A549 (cell line): ENCODE data around the gene FCHSD1. TPM values are rescaled to one million over a fixed set of nuclear protein-coding genes. Genes with fewer than 3 reads are reported as not detected.

Source experiments
- ATAC-seq, 2 experiments: fragments of 200-7000 bp in 1 of 2; fragments of >200 bp in 1 of 2; cut with Nextera tagmentation in 1 of 2; cut with Tn5 transposase in 1 of 2; 3 replicates each; pipeline versions ENCODE4 v1.8.0 to v1.9.1; 2018 to 2020; ENCODE audit warnings: mild to moderate bottlenecking in 1 of 2, moderate library complexity in 1 of 2
- CTCF ChIA-PET: fragments of 300-600 bp; sonication (Branson Sonifier 250); formaldehyde crosslinking; extraction: SDS; loops from one replicate; lab custom pipeline; 2021; ENCODE audit warnings: antibody characterized with exemption, inconsistent platforms; lab: Yijun Ruan, JAX
- POLR2A ChIA-PET: fragments of 350-600 bp; formaldehyde crosslinking; extraction: SDS; loops from one replicate; lab custom pipeline; 2021; ENCODE audit warnings: antibody characterized with exemption, inconsistent platforms; lab: Yijun Ruan, JAX
- DNase-seq, 2 experiments: peaks; one replicate each; pipeline versions ENCODE4 v3.0.0 to v3.0.0-alpha.2; 2011 to 2016; ENCODE audit warnings: low read depth in 1 of 2, low spot score in 1 of 2
- FAIRE-seq: peaks from 2 replicates; lab custom pipeline; 2011; peaks lifted over from hg19 to GRCh38; lab: Jason Lieb, UNC
- H3K27ac ChIP-seq, 2 experiments: fragments of >200 bp; sonication (Bioruptor Twin); formaldehyde crosslinking; 3 replicates each; pipeline ENCODE4 v1.5.1; 2016 to 2017
- H3K4me1 ChIP-seq: fragments of >200 bp; sonication (Bioruptor Twin); formaldehyde crosslinking; 3 replicates; pipeline ENCODE4 v1.6.1; 2016
- H3K4me2 ChIP-seq: fragments of >200 bp; sonication (Bioruptor Twin); formaldehyde crosslinking; 3 replicates; pipeline ENCODE4 v1.6.1; 2016
- H3K4me3 ChIP-seq: fragments of >200 bp; sonication (Bioruptor Twin); formaldehyde crosslinking; 3 replicates; pipeline ENCODE4 v1.5.1; 2016
- H3K9me3 ChIP-seq: fragments of >200 bp; sonication (Bioruptor Twin); formaldehyde crosslinking; 3 replicates; pipeline ENCODE4 v1.6.1; 2016
- ATOH8 ChIP-seq: fragments of 250-450 bp; sonication (Bioruptor Pico); IDR thresholded peaks from 2 replicates; pipeline ENCODE4 v1.5.0; 2020; ENCODE audit warnings: low read depth, mild to moderate bottlenecking, moderate library complexity
- BHLHE40 ChIP-seq: IDR thresholded peaks from 2 replicates; pipeline ENCODE4 v1.6.1; 2012; ENCODE audit warnings: low read depth, low read length, inconsistent platforms
- CBX2 ChIP-seq: fragments of 200-600 bp; sonication (generic); IDR thresholded peaks from 2 replicates; pipeline ENCODE4 v1.6.1; 2016; ENCODE audit warnings: low read depth, mild to moderate bottlenecking, borderline replicate concordance
- EHF ChIP-seq: fragments of 250-450 bp; sonication (Bioruptor Pico); IDR thresholded peaks from 2 replicates; pipeline ENCODE4 v1.5.0; 2020; ENCODE audit warnings: mild to moderate bottlenecking
- ESRRA ChIP-seq: fragments of 150-350 bp; IDR thresholded peaks from 2 replicates; pipeline ENCODE4 v1.6.1; 2014; ENCODE audit warnings: mild to moderate bottlenecking, low read length, borderline replicate concordance
- FOSL2 ChIP-seq, 2 experiments: fragments of 450-650 bp in 1 of 2; fragments of >200 bp in 1 of 2; sonication (Bioruptor Twin) in 1 of 2; formaldehyde crosslinking; IDR thresholded peaks; 2 replicates each; pipeline versions ENCODE4 v1.5.0 to v1.6.1; 2016 to 2020; ENCODE audit warnings: mild to moderate bottlenecking in 1 of 2, moderate library complexity in 1 of 2
- FOXS1 ChIP-seq: fragments of 250-450 bp; sonication (Bioruptor Pico); IDR thresholded peaks from 2 replicates; pipeline ENCODE4 v1.5.0; 2020; ENCODE audit warnings: mild to moderate bottlenecking, moderate library complexity
- HDAC2 ChIP-seq: fragments of 200-600 bp; sonication (generic); IDR thresholded peaks from 2 replicates; pipeline ENCODE4 v1.6.1; 2016
- HEYL ChIP-seq: fragments of 250-450 bp; sonication (Bioruptor Pico); IDR thresholded peaks from 2 replicates; pipeline ENCODE4 v1.8.0; 2021; ENCODE audit warnings: mild to moderate bottlenecking, moderate library complexity
- HMGXB4 ChIP-seq: fragments of 250-450 bp; sonication (Bioruptor Pico); IDR thresholded peaks from 2 replicates; pipeline ENCODE4 v1.5.0; 2021; ENCODE audit warnings: mild to moderate bottlenecking, moderate library complexity, borderline replicate concordance
- HOXB13 ChIP-seq: fragments of 250-450 bp; sonication (Bioruptor Pico); IDR thresholded peaks from 2 replicates; pipeline ENCODE4 v1.5.0; 2020; ENCODE audit warnings: low read depth, mild to moderate bottlenecking, moderate library complexity
- NFE2L2 ChIP-seq: fragments of 150-350 bp; conservative IDR thresholded peaks from 2 replicates; pipeline ENCODE4 v1.6.1; 2014; ENCODE audit warnings: low read length
- RARB ChIP-seq: fragments of 250-450 bp; sonication (Bioruptor Pico); IDR thresholded peaks from 2 replicates; pipeline ENCODE4 v1.8.0; 2021; ENCODE audit warnings: mild to moderate bottlenecking, moderate library complexity
- RCOR1 ChIP-seq: fragments of 150-350 bp; IDR thresholded peaks from 2 replicates; pipeline ENCODE4 v1.6.1; 2014; ENCODE audit warnings: antibody characterized with exemption, low read length, low read depth
- REST ChIP-seq: fragments of 200-600 bp; sonication (generic); IDR thresholded peaks from 2 replicates; pipeline ENCODE4 v1.6.1; 2016; ENCODE audit warnings: antibody characterized with exemption, mild to moderate bottlenecking, moderate library complexity
- SMC3 ChIP-seq: fragments of >200 bp; sonication (Bioruptor Twin); formaldehyde crosslinking; IDR thresholded peaks from 3 replicates; pipeline ENCODE4 v1.6.1; 2018; ENCODE audit warnings: inconsistent platforms
- TFCP2L1 ChIP-seq: fragments of 250-450 bp; sonication (Bioruptor Pico); IDR thresholded peaks from 2 replicates; pipeline ENCODE4 v1.5.0; 2021; ENCODE audit warnings: mild to moderate bottlenecking
- ZC3H11A ChIP-seq: fragments of 450-650 bp; IDR thresholded peaks from 2 replicates; pipeline ENCODE4 v1.6.1; 2014; ENCODE audit warnings: antibody characterized with exemption, mild to moderate bottlenecking
- WGBS: methylation state at CpG from one replicate; pipeline ENCODE4 v1.1.6; 2017; ENCODE audit errors: missing lambda C conversion rate; 5-methylcytosine and 5-hydroxymethylcytosine counted together
- polyA plus RNA-seq, 4 experiments: library from polyadenylated mRNA; depleted of rRNA in 3 of 4; stranded (reverse); fragments of >200 nt; fragmentation: RNase III in 1 of 4; extraction: RNeasy Plus Mini Kit Qiagen cat#74134 plus additional on column Dnase treatment in 1 of 4; gene quantifications; 2 replicates in 3 of 4; 3 replicates in 1 of 4; pipeline ENCODE4 v1.2.3, GENCODE V29; 2011 to 2017

FCHSD1 gene
- polyA plus RNA-seq, 2 of the 4 experiments (the other 2 are of a cell fraction): 12.2 to 14.5 TPM

GRCh38 chr5:141609044-141609443 lies 42.2 kb downstream of the FCHSD1 start (continued):
- TF ChIP-seq REST (no peak), HMGXB4 (no peak), ESRRA (no peak), FOSL2 (IDR thresholded peaks at IDR 0.05) (no peak), FOSL2 (CRISPR knock-in tag; IDR thresholded peaks at IDR 0.05) (no peak), TFCP2L1 (CRISPR knock-in tag) (no peak), SMC3 (no peak), NFE2L2 (no peak), HEYL (CRISPR knock-in tag) (no peak)
- TF ChIP-seq, all 56 proteins: peak for 0

- FAIRE-seq (no peak), DNase-seq (peak in 1 of 2 experiments; percentile 43), ATAC-seq (peak; percentile 26 to 52; a peak in 3 of 6 replicates)
- H3K4me3 ChIP-seq: no peak overlapping the region
- POLR2A ChIA-PET: interaction anchor here (0.7 kb wide), 1 partner anchor 25 kb away, joined by 7 read pairs; no protein-coding TSS in a partner anchor
- H3K4me1 ChIP-seq: peaks cover 52% of the 10 kb centered on the region
- H3K4me2 ChIP-seq: peak overlapping the region; percentile 59
- TF ChIP-seq EHF (CRISPR knock-in tag) (no peak), RCOR1 (no peak)
- H3K9me3 ChIP-seq: no peaks in the 10 kb centered on the region
- peak overlapping the region; percentile 26 to 60; a peak in 5 of 6 replicates for H3K27ac ChIP-seq
- CTCF ChIA-PET: interaction anchor here (0.7 to 5.8 kb wide), 7 partner anchors 10 to 360 kb away, joined by 3 to 56 read pairs (median 3); partner anchors contain the start of genes DIAPH1 and RNF14
- 7% methylated on average over 1 of the region's 1 CpG for WGBS
These were observed 42.7 kb downstream of the FCHSD1 start for GRCh38 chr5:141608557-141608956.

GRCh38 chr5:141608046-141608445 lies 43.2 kb downstream of the FCHSD1 start:
- no peak for ATAC-seq
- ChIA-PET POLR2A (no interaction called here), CTCF (interaction anchor here (1.0 to 5.8 kb wide), 7 partner anchors 10 to 238 kb away, joined by 3 to 56 read pairs (median 3); partner anchors contain the start of genes DIAPH1, PCDHGB3 and RELL2)
- TF ChIP-seq CBX2: no peak
- no peak for TF ChIP-seq NFE2L2
- no peak for TF ChIP-seq RARB (CRISPR knock-in tag)
- no peak for TF ChIP-seq BHLHE40
- TF ChIP-seq FOXS1 (CRISPR knock-in tag): no peak
- TF ChIP-seq ZC3H11A: no peak
- TF ChIP-seq HDAC2: no peak
- TF ChIP-seq HOXB13 (CRISPR knock-in tag): no peak
- no peak for TF ChIP-seq ATOH8 (CRISPR knock-in tag)
- peak overlapping the region in 1 of 2 experiments; percentile 60; a peak in 3 of 6 replicates for H3K27ac ChIP-seq
- no peak for FAIRE-seq
- DNase-seq: no peak
- WGBS: 85% methylated on average over 2 of the region's 2 CpGs
- H3K9me3 ChIP-seq: no peaks in the 10 kb centered on the region
- H3K4me2 ChIP-seq: peak overlapping the region; percentile 59
- peaks cover 50% of the 10 kb centered on the region for H3K4me1 ChIP-seq
- H3K4me3 ChIP-seq: no peak overlapping the region
